GM13976 (cell line): ENCODE data around the gene VSIG10L2.
"Not testable (repeated sequence)": the region's sequence is repeated elsewhere in the genome, so short reads cannot be mapped to it uniquely, and the experiment has no call there.

Experiments
- DNase-seq: peaks from one replicate; pipeline ENCODE4 v3.0.0; 2012; ENCODE audit warnings: low spot score
- CTCF ChIP-seq: IDR thresholded peaks from 2 replicates; pipeline ENCODE4 v1.5.1; 2012; ENCODE audit warnings: borderline replicate concordance, mild to moderate bottlenecking; ENCODE audit not compliant: insufficient read depth; ENCODE audit errors: extremely low read depth, missing control alignments, control extremely low read depth
- in situ Hi-C: fragments of 300-500 bp; cut with MboI; formaldehyde crosslinking; loops from one replicate; pipeline ENCODE4 v1.12.0; 2022; ENCODE audit warnings: low sequenced_read_pairs, mixed read lengths, inconsistent platforms; ENCODE audit not compliant: unreplicated experiment

Gene VSIG10L2

GRCh38 chr11:125904678-125905077 is 41.2 kb upstream of the VSIG10L2 start:
- DNase-seq = no peak
- TF ChIP-seq CTCF = no peak
- in situ Hi-C loops = no loop called here

GRCh38 chr11:125910226-125910849 is 35.5 kb upstream of the VSIG10L2 start:
- no peak for DNase-seq
- TF ChIP-seq CTCF = no peak
- in situ Hi-C loops = no loop called here

- DNase-seq, in situ Hi-C loops: not testable (repeated sequence)
Observed at GRCh38 chr11:125914601-125915000, 31.2 kb upstream of the VSIG10L2 start.

- DNase-seq = no peak
- no peak for TF ChIP-seq CTCF
- in situ Hi-C loops = no loop called here
Observed at GRCh38 chr11:125916683-125917347, 29.0 kb upstream of the VSIG10L2 start.

- DNase-seq = no peak
- in situ Hi-C loops = no loop called here
Observed at GRCh38 chr11:125918140-125918840, 27.6 kb upstream of the VSIG10L2 start.

GRCh38 chr11:125921042-125921441 is 24.8 kb upstream of the VSIG10L2 start:
- in situ Hi-C loops = loop anchor here (10.0 kb wide), 1 partner anchor 274 kb away; no protein-coding TSS in a partner anchor

More at GRCh38 chr11:125918140-125918840, 27.6 kb upstream of the VSIG10L2 start:
- TF ChIP-seq CTCF = no peak

More at GRCh38 chr11:125921042-125921441, 24.8 kb upstream of the VSIG10L2 start:
- DNase-seq = no peak
- TF ChIP-seq CTCF = no peak
